Measurements from ENCODE around the gene ENAH.

GRCh38 chr1:225462429-225462713, 190.6 kb downstream of the ENAH start:
- TF ChIP-seq POLR2AphosphoS5 (IDR thresholded peaks at IDR 0.05; ENCODE audit: low read depth, low read length) (no peak), POLR2A (IDR thresholded peaks at IDR 0.05; ENCODE audit: borderline replicate concordance, extremely low read depth, insufficient read depth, insufficient read length) (no peak), RAD21 (IDR thresholded peaks at IDR 0.05; ENCODE audit: low read depth) (no peak), ZBTB33 (IDR thresholded peaks at IDR 0.05; ENCODE audit: extremely low read depth, insufficient replicate concordance, low read length) (no peak), MAX (IDR thresholded peaks at IDR 0.05) (no peak), CEBPB (IDR thresholded peaks at IDR 0.05; ENCODE audit: low read depth) (no peak), SRF (IDR thresholded peaks at IDR 0.05; ENCODE audit: low read depth) (no peak), CTCF (IDR thresholded peaks at IDR 0.05 in 2 of 3, conservative IDR thresholded peaks at IDR 0.05 in 1 of 3; ENCODE audit: borderline replicate concordance in 1 of 3, insufficient read depth in 1 of 3, low read depth in 2 of 3, low read length in 2 of 3) (no peak)
